NCI-H524 treated with DMSO at 0.1 percent for 48 hours (cell line): ENCODE measurements around the gene STING1.
A peak's percentile ranks its signal among the peaks of the same experiment; 100 is the strongest.
"Not testable (repeated sequence)": the region's sequence is repeated elsewhere in the genome, so short reads cannot be mapped to it uniquely, and the experiment has no call there.

Source experiments
- DNase-seq: peaks from one replicate; lab custom pipeline; 2025; lab: John Stamatoyannopoulos, UW

STING1 gene

GRCh38 chr5:139468421-139468931 is 14.1 kb downstream of the STING1 start:
- no peak for DNase-seq

GRCh38 chr5:139462586-139463276 is 19.8 kb downstream of the STING1 start, which contains the start of gene ECSCR:
Gene ECSCR (minus strand): TSS chr5:139462743. CDS start chr5:139462670, 73 bp downstream.
- DNase-seq = no peak

- no peak for DNase-seq
These were observed 20.9 kb downstream of the STING1 start for GRCh38 chr5:139461698-139462097.

GRCh38 chr5:139461176-139461575 is 21.4 kb downstream of the STING1 start:
- DNase-seq = no peak

DNA sequence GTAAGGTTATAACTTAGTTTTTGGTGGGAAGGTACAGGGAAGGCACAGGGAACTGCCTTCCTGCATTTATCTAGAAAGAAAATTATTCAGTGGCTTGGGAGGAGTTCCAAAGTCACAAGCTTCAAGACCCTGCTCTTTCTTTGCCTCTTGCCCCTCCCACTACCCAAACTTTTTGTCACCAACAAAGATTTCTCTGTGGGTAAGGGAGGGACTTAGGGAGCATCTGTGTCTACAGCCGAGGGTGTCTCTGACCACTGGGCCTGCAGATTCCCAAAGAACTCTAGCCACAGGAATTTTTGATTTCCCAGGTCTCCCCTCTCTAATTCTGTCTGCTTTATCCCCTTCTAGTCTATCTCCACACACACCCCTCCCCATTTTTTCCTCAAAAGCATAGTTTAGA is 22.1 kb downstream of the STING1 start:
- DNase-seq = no peak

DNA sequence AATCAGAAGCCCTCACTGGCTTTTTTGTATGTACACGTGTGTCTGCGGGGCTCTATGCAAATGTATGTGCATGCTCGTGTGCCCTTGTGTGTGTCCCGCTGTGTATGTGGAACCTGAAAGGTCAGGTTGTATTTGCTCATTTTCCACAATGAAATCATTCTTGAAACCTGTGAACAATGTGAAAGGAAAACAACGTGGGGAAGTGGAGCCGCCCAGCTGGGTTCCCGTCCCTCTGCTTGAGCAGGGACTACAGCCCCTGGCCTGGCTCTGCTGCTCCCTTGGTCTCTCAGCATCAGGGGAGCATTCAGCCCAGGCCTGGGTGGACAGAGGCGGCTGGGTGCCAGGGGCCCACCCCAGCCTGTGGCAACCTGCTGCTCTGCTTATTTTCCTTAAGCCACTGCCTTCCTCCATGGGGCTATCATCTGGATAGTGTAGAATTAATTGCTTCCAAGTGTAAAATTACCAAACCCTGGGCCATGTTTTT is 23.1 kb downstream of the STING1 start:
- DNase-seq = no peak

DNA sequence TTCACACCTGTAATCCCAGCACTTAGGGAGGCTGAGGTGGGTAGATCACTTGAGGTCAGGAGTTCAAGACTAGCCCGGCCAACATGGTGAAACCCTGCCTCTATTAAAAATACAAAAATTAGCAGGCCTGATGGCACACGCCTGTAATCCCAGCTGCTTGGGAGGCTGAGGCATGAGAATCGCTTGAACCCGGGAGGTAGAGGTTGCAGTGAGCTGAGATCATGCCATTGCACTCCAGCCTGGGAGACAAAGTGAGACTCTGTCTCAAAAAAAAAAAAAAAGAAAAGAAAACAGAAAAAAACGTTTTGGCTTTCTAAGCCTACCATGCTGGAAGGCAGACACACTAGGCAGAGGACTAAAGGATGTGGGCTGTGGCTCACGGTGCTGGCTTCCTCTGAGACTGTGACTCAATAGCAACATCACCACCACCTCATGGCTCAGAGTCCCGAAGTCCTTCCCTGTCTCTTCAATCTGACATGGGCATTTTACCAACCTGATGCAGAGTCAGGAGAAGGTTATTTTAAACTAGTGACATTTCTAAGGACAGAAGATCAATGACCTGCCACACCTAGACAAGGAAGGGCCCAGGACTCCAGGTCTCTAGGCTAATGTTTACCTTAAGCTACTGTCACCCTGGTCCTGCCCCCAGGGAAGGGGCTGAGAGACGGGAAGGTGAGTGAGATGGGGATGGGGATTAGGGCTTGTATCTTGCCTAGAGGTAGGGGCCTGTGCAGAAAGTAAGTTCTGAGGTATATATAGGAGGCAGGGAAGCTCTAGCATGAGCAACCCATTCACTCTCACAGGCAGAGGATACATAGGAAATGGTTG is 23.8 kb downstream of the STING1 start:
- no peak for DNase-seq

- DNase-seq = no peak
These were observed 24.8 kb downstream of the STING1 start for GRCh38 chr5:139457653-139458306.

DNA sequence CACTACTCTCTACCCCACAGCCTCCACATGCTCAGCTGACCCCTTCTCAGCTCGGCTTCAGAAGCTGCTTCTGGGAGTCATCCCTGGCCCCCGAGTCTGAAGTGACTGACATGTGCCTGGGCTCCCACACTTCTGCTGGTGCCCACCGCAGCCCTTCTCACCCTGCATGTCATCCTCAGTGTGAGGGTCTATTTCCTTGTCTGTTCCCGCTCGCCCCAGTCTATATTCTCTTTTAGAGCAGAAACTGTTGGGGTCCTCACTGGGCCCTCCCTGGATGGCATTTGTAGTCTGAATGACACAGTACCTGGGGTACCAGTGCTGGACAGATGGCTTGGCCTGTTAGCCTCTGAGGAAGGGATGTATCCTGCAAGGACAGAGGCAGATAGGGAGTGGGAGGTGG is 25.3 kb downstream of the STING1 start:
- DNase-seq = no peak

GRCh38 chr5:139456776-139457175 is 25.8 kb downstream of the STING1 start:
- no peak for DNase-seq

DNA sequence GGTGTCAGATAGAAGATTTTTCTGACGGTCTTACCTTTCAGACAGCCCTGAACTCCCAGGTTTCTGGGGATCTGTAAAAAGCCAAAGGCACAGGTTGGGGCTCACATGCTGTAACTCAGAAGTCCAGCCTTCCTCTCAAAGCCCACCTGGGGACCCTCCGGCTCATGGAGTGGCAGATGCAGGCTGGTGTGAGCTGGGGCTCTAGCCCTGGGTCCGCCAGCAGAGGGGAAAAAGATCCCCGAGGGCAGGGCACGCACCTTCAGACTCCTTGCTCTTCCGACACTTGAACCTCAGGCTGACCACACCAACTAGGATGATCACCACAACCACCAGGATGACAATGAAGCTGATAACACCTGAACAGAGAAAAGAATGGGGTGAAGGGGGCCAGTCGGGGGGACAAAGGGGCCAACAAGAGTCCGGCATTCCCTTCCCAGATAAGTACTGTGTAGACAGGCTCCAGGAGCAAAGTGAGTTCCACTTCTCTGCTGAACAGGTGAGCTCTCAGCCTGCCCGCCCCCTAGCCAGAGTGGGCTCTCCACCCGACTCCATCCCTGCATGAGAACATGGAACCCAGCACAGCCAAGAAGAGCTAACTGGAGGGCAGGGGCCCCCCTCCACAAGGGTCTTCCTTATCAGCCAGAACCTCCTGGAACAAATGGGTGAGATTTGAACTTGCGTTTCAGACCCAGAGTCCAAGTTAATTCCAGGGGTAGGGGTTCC is 27.8 kb downstream of the STING1 start:
- DNase-seq = no peak

- DNase-seq = no peak
These were observed 28.6 kb downstream of the STING1 start for GRCh38 chr5:139453683-139454567.

DNA sequence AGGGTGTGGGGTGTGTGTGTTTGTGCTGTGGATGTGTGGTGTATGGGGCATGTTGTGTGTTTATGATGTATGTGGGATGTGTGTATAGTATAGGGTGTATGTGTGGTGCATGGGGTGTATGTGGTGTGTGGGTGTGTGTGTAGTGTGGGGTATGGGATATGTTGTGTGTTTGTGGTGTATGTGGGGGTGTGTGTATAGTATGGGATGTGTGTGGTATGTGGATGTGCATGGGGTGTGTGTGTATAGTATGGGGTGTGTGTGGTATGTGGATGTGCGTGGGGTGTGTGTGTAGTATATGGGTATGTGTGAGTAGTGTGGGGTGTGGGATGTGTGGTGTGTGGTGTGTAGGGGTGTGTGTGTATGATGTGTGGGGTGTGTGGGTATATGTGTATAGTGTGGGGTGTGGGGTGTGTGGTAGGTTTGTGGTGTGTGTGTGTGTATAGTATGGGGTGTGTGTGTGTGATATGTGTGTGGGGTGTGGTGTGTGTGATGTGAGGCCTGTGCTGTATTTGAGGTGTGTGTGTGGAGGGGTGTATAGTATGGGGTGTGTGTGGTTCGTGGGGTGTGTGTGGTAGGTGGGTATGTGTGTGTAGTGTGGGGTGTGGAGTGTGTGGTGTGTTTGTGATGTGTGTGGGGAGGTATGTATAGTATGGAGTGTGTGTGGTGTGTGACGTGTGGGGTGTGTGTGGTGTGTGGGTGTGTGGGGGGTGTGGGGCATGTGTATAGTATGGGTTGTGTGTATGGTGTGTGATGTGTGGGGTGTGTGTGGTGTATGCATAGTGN is 30.5 kb downstream of the STING1 start:
- DNase-seq = no peak

DNA sequence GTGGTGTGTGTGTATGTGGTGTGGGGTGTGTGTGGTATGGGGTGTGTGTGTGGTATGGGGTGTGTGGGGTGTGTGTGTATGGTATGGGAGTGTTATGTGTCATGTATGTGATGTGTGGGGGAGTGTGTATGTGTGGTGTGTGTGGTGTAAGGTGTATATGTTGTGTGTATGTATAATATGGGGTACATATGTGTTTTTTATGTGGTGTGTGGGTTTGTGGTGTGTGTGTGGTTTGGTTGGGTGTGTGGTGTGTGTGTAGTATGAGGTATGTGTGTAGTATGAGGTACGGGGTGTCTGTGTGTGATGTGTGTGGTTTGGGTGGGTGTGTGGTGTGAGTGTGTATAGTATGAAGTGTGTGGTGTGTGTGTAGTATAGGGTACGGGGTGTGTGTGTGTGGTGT is 31.4 kb downstream of the STING1 start:
- no peak for DNase-seq

GRCh38 chr5:139446956-139447779 is 35.4 kb downstream of the STING1 start:
- no peak for DNase-seq

DNA sequence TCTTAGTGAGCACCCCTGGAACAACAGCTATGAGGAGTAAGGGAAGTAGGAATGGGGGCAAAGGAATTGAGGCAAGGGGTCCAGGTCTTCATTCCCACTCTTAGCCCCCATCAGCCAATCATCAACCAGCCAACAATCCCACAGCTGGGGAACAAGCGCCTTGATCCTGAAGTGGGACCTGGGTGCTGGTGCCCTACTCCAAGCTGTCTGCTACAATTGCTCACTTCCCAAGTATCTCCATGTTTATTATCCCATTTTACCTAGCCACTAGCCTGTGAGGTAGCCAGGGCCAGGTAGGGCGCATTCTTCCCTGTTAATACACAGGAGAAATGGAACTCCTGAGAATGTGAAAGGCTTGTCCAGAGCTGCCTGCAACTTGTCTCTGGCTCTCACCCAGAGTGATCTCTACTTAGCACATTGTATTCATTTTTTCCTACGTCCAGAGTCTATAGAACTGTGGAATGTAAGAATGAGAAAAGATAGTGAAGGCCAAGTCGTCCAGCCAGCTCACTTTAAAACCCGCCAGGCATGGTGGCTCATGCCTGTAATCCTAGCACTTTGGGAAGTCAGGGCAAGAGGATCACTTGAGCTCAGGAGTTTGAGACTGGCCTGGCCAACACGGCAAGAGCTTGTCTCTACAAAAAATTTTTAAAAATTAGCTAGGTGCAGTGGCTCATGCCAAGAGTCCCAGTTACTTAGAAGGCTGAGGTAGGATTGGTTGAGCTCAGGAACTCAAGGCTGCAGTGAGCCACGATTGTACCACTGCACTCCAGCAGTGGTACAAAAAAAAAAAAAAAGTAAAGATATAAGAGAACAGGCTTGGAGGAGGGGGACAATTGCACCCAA is 37.0 kb downstream of the STING1 start:
- no peak for DNase-seq

GRCh38 chr5:139443831-139444453 is 38.6 kb downstream of the STING1 start:
- DNase-seq = peak; percentile 32

GRCh38 chr5:139440416-139440815 is 42.1 kb downstream of the STING1 start:
- DNase-seq = not testable (repeated sequence)
